Activated B cell treated with CpG ODN at 0.5 μM for 24 hours (primary cell): ENCODE measurements around the gene HOXD3. TPM values are rescaled to one million over a fixed set of nuclear protein-coding genes. Genes with fewer than 3 reads are reported as not detected.

ENCODE experiments used
- ATAC-seq: fragments of 200-7000 bp; cut with Tn5 transposase; one replicate; pipeline ENCODE4 v1.10.0; 2021; ENCODE audit warnings: low read depth, mild to moderate bottlenecking, moderate library complexity
- CTCF ChIA-PET: fragments of 350-600 bp; sonication (Branson Sonifier 250); formaldehyde crosslinking; loops from one replicate; lab custom pipeline; 2021; ENCODE audit warnings: antibody characterized with exemption; lab: Charles Lee
- POLR2A ChIA-PET: fragments of 350-600 bp; sonication (Branson Sonifier 250); formaldehyde crosslinking; loops from one replicate; lab custom pipeline; 2021; ENCODE audit warnings: antibody characterized with exemption; lab: Charles Lee
- DNase-seq: peaks from one replicate; pipeline ENCODE4 v3.0.0; 2022
- H3K27ac Mint-ChIP-seq: one replicate; pipeline ENCODE4 v1.8.0; 2020; ENCODE audit warnings: mixed read lengths
- H3K27me3 Mint-ChIP-seq: one replicate; pipeline ENCODE4 v1.8.0; 2021; ENCODE audit warnings: mixed read lengths
- H3K36me3 Mint-ChIP-seq: one replicate; pipeline ENCODE4 v1.8.0; 2021; ENCODE audit warnings: low read depth, mixed read lengths
- H3K4me1 Mint-ChIP-seq: one replicate; pipeline ENCODE4 v1.8.0; 2021; ENCODE audit warnings: mixed read lengths
- H3K4me3 Mint-ChIP-seq: one replicate; pipeline ENCODE4 v1.8.0; 2020; ENCODE audit warnings: mild to moderate bottlenecking, mixed read lengths
- H3K9me3 Mint-ChIP-seq: one replicate; pipeline ENCODE4 v1.8.0; 2020; ENCODE audit warnings: mixed read lengths
- intact Hi-C: fragments of 100-400 bp; cut with micrococcal nuclease; formaldehyde crosslinking; loops from one replicate; pipeline ENCODE4 v1.15.1; 2024
- total RNA-seq: library from RNA; stranded (reverse); gene quantifications from 2 replicates; pipeline ENCODE4 v1.2.3, GENCODE V29; 2022
- TF ChIP-seq, protein P1 (sequence below): fragments of 200-600 bp; IDR thresholded peaks from one replicate; pipeline ENCODE4 v1.8.0; 2022; ENCODE audit warnings: antibody characterized with exemption, mild to moderate bottlenecking

Gene HOXD3
- total RNA-seq, 1 donor from 2014 or later, result not detected

- H3K27ac Mint-ChIP-seq, result no peak overlapping the region
- no peak overlapping the region for H3K4me3 Mint-ChIP-seq
- peaks cover 9% of the 10 kb centered on the region for H3K4me1 Mint-ChIP-seq
- no peak for ATAC-seq
- H3K9me3 Mint-ChIP-seq, result no peaks in the 10 kb centered on the region
- no peak for DNase-seq
- TF ChIP-seq, protein P1, sequence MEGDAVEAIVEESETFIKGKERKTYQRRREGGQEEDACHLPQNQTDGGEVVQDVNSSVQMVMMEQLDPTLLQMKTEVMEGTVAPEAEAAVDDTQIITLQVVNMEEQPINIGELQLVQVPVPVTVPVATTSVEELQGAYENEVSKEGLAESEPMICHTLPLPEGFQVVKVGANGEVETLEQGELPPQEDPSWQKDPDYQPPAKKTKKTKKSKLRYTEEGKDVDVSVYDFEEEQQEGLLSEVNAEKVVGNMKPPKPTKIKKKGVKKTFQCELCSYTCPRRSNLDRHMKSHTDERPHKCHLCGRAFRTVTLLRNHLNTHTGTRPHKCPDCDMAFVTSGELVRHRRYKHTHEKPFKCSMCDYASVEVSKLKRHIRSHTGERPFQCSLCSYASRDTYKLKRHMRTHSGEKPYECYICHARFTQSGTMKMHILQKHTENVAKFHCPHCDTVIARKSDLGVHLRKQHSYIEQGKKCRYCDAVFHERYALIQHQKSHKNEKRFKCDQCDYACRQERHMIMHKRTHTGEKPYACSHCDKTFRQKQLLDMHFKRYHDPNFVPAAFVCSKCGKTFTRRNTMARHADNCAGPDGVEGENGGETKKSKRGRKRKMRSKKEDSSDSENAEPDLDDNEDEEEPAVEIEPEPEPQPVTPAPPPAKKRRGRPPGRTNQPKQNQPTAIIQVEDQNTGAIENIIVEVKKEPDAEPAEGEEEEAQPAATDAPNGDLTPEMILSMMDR, result no peak
- ChIA-PET CTCF (interaction anchor here (1.3 kb wide), 1 partner anchor 379 kb away, joined by 3 read pairs; no protein-coding TSS in a partner anchor), POLR2A (interaction anchor here (0.6 kb wide), 1 partner anchor 9 kb away, joined by 3 read pairs; no protein-coding TSS in a partner anchor)
- peaks cover 75% of the 10 kb centered on the region for H3K27me3 Mint-ChIP-seq
- intact Hi-C loops, result no loop called here
- no peaks in the 10 kb centered on the region for H3K36me3 Mint-ChIP-seq
Measured at GRCh38 chr2:176175709-176176607, 18.9 kb downstream of the HOXD3 start.

DNA sequence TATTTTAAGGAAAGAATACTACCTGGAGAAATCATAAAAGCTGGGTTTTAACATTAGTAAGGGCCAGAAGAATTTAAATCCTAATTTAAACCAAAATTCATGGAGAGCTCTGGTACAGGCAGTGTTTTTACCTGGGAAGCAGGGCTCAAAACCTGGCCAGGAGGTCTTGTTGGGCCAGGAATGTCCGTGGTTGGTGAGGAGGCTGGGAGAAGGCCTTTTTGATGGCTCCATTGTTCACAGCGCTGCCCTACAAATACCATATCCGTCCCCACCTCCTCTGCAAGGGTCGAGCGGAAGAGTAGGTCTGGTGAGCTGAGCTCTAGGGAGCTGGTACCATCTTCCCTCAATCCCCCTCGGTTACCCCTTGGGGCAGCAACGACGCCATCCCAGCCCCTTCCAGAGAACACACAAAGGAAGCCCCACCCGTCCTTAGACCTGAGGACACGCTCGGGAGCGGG, 20.5 kb downstream of the HOXD3 start:
- POLR2A ChIA-PET, result no interaction called here
- H3K4me3 Mint-ChIP-seq, result no peak overlapping the region
- DNase-seq, result no peak
- intact Hi-C loops, result no loop called here
- H3K4me1 Mint-ChIP-seq, result peaks cover 7% of the 10 kb centered on the region
- H3K27ac Mint-ChIP-seq, result no peak overlapping the region
- no peak for ATAC-seq
- CTCF ChIA-PET, result interaction anchor here (1.3 kb wide), 1 partner anchor 377 kb away, joined by 3 read pairs; no protein-coding TSS in a partner anchor
- H3K9me3 Mint-ChIP-seq, result no peaks in the 10 kb centered on the region
- H3K36me3 Mint-ChIP-seq, result no peaks in the 10 kb centered on the region
- peaks cover 74% of the 10 kb centered on the region for H3K27me3 Mint-ChIP-seq
- TF ChIP-seq, protein P1, result no peak

DNA sequence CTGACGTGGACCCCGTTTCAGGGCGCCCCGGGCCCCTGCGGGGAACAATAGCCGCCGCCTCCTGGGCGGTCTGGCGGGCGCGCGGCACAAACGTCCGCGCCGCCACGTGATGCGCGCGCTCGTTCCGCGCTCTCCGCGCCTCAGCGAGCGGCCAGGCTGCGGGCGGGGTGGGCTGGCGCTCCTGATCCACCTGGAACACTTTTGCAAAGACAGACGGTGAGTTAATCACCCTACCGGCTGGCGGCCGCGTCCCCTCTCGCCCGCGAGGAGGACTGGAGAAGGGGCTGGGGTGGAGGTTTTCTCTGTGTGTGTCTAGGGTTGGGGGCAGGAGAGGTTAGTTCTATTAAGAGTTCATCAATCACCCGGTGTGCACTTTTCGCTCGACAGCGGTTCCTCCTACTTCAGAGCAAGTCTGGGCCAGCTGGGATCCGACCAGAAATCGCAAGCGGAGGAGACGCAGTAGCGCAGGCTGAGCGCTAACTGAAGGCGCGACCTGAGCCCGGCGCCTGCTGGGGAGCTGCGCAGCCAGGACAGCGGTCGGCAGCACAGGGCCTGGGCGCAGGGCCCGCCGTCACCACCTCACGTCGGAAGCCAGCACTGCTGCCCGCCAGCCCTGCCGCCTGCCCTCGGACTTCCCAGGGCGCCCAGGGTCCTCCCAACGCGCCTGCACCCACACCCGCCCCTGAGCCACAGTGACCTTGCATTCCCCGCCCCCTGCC, 21.1 kb downstream of the HOXD3 start:
- TF ChIP-seq, protein P1, result no peak
- no peaks in the 10 kb centered on the region for H3K36me3 Mint-ChIP-seq
- ATAC-seq, result no peak
- DNase-seq, result no peak
- H3K4me3 Mint-ChIP-seq, result peak overlapping the region; percentile 7
- peaks cover 7% of the 10 kb centered on the region for H3K4me1 Mint-ChIP-seq
- POLR2A ChIA-PET, result no interaction called here
- no peak overlapping the region for H3K27ac Mint-ChIP-seq
- H3K9me3 Mint-ChIP-seq, result no peaks in the 10 kb centered on the region
- CTCF ChIA-PET, result no interaction called here
- H3K27me3 Mint-ChIP-seq, result peaks cover 76% of the 10 kb centered on the region
- intact Hi-C loops, result no loop called here

DNA sequence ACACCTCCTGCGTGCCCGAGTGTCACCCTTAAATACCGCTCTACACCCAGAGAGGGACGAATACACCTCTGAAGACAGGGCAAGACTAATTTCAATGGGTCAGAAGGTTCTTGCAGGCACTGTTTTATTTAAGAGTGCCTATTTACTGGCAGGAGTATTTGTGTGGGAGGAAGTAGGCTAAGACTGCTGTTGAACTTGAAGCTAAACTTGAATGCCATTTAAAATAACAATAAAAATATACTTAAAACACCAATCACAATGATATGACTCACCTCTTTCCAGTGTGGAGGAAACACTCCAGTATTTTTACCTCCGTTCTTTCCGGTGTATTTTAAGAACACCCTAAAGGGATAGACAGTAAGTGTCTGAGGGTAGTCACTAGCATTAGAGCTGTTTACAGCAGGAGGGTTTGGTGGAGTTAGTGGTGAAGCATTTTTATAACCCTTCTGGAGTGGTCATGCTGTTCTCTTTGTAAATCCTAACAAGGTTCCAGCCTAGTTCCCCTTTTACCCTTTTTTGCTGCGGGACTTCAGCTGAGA, 21.7 kb downstream of the HOXD3 start:
- DNase-seq (no peak), ATAC-seq (no peak)
- H3K4me1 Mint-ChIP-seq, result peaks cover 6% of the 10 kb centered on the region
- H3K27me3 Mint-ChIP-seq, result peaks cover 73% of the 10 kb centered on the region
- intact Hi-C loops, result no loop called here
- H3K4me3 Mint-ChIP-seq, result no peak overlapping the region
- TF ChIP-seq, protein P1, result no peak
- CTCF ChIA-PET, result no interaction called here
- no peaks in the 10 kb centered on the region for H3K36me3 Mint-ChIP-seq
- H3K9me3 Mint-ChIP-seq, result no peaks in the 10 kb centered on the region
- POLR2A ChIA-PET, result no interaction called here
- no peak overlapping the region for H3K27ac Mint-ChIP-seq
